ENCODE results near the gene TIMM13.

DNA sequence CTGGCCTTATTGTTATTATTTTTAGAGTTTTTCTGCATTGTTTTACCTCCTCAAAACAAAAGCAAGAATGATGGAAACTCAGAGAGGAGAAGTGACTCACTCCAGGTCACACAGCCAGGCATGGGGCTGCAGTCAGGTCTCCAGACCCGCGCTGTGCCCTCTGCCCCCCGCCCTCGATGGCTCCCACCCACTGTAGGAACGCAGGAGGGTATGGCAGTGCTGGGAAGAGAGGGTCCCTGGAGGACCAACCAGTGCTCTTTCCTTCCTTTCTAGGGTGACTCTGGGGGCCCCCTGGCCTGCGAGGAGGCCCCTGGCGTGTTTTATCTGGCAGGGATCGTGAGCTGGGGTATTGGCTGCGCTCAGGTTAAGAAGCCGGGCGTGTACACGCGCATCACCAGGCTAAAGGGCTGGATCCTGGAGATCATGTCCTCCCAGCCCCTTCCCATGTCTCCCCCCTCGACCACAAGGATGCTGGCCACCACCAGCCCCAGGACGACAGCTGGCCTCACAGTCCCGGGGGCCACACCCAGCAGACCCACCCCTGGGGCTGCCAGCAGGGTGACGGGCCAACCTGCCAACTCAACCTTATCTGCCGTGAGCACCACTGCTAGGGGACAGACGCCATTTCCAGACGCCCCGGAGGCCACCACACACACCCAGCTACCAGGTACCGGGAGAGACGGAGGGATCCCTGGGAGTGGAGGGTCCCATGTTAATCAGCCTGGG, 5.6 kb downstream of the TIMM13 start:
- TF ChIP-seq GABPA (IDR thresholded peaks at IDR 0.05; ENCODE audit: low read depth) (no peak), FOXJ3 (CRISPR knock-in tag; IDR thresholded peaks at IDR 0.05) (no peak), POLR2AphosphoS5 (IDR thresholded peaks at IDR 0.05; ENCODE audit: low read depth, low read length) (no peak), EP300 (IDR thresholded peaks at IDR 0.05; ENCODE audit: borderline replicate concordance in 1 of 2, low read depth in 1 of 2, low read length in 1 of 2) (no peak), SMC3 (IDR thresholded peaks at IDR 0.05; ENCODE audit: low read depth, low read length) (no peak)
- TF ChIP-seq, protein P1, sequence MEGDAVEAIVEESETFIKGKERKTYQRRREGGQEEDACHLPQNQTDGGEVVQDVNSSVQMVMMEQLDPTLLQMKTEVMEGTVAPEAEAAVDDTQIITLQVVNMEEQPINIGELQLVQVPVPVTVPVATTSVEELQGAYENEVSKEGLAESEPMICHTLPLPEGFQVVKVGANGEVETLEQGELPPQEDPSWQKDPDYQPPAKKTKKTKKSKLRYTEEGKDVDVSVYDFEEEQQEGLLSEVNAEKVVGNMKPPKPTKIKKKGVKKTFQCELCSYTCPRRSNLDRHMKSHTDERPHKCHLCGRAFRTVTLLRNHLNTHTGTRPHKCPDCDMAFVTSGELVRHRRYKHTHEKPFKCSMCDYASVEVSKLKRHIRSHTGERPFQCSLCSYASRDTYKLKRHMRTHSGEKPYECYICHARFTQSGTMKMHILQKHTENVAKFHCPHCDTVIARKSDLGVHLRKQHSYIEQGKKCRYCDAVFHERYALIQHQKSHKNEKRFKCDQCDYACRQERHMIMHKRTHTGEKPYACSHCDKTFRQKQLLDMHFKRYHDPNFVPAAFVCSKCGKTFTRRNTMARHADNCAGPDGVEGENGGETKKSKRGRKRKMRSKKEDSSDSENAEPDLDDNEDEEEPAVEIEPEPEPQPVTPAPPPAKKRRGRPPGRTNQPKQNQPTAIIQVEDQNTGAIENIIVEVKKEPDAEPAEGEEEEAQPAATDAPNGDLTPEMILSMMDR (IDR thresholded peaks at IDR 0.05), result no peak
- TF ChIP-seq, protein P2, sequence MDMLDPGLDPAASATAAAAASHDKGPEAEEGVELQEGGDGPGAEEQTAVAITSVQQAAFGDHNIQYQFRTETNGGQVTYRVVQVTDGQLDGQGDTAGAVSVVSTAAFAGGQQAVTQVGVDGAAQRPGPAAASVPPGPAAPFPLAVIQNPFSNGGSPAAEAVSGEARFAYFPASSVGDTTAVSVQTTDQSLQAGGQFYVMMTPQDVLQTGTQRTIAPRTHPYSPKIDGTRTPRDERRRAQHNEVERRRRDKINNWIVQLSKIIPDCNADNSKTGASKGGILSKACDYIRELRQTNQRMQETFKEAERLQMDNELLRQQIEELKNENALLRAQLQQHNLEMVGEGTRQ (IDR thresholded peaks at IDR 0.05; ENCODE audit: borderline replicate concordance, low read depth, low read length), result no peak

Measured in SK-N-SH (cell line).